ENCODE results near the gene LAD1. TPM values are rescaled to one million over a fixed set of nuclear protein-coding genes. Genes with fewer than 3 reads are reported as not detected.
A peak's percentile ranks its signal among the peaks of the same experiment; 100 is the strongest.

Gene LAD1
- polyA plus RNA-seq, 1 donor = 28.4 TPM

DNA sequence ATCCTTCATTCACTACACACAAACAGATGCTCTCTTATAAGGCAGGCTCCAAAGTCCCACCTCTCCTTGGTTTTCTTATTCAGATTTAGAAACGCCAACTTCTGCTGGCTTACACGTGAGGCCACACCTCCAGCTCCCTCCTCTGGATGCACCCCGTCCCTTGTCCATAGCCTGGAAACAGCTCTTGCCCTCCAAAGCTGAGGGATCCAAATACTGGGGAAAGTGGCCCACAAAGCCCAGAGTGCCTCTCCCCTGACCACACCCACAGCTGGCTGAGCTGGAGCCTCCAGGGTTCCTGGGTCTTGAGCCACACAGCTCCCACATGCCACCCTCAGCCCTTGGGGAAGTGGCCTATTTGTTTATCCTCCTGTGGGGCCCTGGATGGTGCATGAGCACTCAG is 4.5 kb downstream of the LAD1 start:
- no peak for DNase-seq

DNA sequence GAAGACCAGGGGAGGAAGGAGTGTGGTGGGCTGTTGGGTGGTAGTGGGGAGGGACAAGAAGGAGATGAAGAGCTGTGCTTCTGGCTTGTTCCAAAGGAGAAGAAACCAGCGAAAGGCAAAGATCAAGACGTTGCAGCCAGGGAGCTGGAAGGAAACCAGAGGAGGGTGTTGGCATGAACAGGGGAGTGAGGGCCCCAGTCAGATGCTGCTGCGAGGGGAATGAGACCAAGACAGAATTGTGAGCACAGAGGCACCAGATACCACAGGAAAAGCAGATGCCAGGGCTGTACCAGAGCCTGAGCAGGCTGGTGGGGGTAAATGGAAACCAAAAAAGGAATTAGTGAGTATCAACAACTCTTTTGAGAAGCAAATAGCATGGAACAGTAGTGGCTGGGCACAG is 6.0 kb downstream of the LAD1 start:
- DNase-seq = no peak

DNA sequence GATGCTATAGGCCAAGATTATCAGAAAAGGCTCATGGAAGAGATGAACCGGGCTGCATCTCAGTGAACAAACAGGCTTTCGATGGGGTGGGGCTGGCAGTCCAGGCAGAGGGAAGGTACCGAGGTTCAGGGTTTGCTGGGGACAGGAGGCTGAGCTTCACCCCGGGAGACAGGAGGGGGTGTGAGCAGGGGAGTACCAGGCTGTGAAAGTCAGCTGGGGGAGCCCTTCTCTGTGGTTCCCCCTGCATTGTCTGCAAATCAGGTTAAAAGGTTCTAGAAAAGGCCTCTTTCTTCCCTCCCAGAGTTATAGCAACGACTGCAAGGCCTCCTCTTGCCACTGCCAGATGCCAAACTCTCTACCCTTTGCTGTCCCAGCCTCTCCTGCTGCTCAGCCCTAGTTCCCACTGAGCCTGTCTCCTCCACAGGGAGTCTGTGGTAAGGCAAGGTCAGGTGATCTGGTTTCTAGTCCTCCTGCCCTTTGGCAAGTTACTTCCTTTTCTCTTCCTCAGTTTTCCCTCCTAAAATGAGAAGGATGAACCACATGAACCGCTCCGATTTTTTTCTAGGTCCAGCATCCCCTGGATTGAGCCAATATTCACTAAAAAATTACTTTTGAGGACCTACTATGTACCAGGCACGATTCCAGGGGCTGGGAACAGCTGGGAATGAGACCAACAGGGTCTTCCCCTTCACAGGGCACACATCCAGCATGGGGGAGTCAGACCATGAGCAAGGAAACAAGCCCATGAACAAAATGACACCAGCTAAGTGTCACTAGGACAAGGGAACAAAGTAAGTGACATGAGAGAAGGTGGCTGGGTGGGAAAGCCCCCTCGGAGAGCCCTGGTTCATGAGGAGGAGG is 7.2 kb downstream of the LAD1 start:
- no peak for DNase-seq

DNA sequence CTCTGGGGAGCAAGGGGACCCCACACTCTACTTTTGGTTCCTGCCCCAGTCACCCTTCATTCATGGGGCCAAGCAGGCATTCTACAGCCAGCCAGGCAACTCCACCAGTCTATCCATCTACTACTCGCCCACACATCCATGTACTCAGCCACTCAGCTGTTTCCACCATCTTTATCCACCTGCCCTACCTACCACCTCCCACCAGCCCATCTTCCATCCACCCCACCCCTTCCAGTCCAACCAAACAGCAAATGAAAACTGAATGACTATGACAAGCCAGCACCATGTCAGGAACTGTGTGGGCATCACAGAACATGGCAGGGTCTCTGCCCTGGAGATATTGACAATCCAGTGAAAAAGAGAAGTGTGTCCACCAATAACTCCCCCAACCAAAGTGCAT is 7.9 kb downstream of the LAD1 start:
- no peak for DNase-seq

DNA sequence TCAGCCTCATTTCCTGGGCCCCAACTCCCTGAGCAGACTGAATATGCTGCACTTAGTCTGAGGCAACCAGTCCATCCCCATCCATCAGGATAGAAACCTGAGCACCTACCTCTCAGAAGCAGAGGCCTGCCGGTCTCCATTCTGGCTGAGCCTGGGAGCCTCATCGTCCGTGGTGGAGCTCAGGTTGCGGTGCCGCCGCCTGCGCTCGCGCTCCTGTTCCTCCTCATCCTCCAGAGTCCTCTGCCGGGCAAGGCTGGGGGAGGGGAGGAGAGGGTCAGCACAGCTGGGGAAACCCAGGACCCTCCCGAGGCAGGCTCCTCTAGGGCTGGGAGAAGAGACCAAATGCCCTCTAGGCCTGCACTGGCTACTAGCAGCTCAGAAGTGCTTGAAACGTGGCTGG is 10.1 kb downstream of the LAD1 start:
- DNase-seq = no peak

DNA sequence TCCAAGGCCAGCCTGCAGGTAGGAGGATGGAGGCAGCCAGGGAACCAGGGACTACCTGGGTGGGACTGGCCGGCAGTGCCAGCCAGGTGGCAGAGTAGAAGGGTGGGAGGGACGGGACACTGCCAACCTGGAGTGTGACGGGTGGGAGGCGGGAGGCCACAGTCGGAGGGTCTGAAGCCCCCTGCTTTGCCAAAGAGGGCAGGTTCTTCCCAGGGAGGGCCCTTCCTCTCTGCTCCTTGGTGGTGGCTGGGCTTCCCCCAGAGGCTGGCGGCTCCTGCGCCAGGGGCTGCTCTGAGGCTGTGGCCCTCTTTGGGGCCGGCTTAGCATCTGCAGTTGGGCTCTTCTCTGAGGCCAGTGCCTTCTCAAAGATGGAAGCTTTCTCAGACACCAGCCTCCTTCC is 12.9 kb downstream of the LAD1 start:
- no peak for DNase-seq

DNA sequence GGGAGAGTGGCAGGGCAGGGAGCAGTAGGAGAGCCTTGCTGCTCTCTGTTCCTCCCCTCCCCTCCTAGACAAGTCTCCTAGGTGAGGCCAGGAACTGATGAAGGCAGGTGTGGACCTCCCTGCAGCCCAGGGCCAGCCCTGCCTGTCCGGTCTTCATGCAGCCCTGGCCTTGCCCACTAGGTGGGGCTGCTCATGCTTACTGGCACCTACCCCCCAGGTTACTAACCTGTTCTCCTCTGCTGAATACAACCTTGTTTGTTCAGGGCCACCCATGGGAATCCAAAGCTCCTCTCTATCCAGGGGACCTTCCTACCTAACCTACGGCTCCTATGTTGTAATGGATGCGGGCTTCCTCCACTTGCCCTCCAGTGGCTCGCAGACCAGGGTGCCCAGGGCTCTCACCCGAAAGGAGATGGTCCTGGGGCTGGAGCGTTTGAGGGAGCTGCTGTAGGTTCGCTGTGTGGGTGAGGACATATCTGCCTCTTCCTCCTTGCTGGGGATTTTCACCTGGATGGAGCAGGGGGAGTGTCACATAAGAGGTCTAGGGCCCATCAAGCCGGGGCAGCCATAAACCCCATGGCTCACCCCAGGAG is 13.7 kb downstream of the LAD1 start:
- DNase-seq = no peak

DNA sequence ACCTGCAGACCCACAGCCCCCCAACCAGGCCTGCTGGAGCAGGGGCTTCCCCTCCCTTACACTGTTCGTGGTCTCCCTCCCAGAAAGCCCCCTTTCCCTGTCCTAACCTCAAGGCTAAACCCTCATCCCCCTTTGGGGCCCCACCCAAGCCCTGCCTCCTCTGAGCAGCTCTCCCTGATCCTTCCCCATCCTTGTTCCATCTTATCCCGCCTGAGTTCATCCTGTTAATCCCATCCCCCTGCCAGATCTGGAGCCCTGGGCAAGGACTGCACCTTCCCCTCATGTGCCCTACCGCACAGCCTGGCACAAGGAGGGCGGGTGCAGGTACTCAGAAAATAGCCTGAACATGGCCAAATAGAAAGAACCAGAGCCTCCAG is 14.7 kb downstream of the LAD1 start:
- DNase-seq = no peak

DNA sequence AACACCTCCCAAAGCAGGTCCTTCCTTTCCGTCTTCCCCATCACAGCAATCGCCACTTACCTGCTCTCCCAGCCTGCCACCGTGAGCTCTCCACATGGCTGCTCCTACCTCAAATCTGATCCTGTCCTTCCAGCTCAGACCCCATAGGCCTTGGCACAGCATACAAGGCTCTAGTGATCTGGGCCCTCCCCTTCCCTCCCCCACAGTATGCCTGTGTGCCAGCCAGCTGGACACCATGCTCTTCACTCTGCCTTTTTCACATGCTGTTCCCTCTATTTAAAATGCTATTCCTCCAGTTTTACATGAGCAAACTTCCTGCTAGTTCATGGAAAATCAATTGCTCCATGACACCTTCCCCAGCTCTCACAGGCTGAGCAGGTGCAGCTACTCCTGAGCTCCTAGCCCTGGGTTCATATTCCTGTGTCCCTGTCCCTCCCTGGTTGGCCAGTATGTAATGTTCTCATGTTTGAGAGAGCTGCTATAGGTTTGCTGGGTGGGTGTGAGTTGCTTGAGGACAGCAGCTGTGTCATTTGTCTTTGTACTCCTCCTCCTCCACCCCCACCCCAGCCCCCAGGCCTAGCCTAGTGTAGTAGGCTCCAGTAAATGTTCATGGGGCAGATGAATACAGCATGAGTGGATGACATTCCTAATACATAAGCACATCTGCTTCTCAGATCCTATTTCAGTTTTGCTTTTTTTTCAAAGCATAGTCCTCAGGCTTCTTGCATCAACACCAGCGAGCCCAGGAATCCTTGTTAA is 15.3 kb downstream of the LAD1 start:
- DNase-seq = no peak

- DNase-seq = no peak
These were observed 18.0 kb downstream of the LAD1 start for GRCh38 chr1:201381130-201381529.

GRCh38 chr1:201379733-201380242 is 19.3 kb downstream of the LAD1 start:
- no peak for DNase-seq

DNA sequence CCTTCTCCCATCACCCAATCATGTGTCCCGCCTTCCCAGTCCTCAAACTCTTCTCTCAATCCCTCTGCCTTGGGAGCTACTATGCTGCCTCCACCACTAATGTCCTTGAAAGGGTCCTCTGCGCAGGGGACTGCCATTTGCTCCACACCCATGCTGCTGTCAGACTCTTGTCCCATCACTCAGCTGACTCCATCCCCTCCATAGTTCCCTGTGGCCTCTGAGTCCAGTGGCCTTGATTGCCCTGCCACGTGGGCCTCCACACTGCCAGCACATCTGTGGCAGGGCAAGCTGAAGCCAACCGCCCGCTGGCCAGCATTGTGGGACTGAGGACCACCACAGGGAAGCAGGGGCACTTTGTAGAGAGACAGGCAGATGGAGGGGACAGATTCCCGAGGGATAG is 20.3 kb downstream of the LAD1 start:
- DNase-seq = no peak

GRCh38 chr1:201377611-201378092 is 21.5 kb downstream of the LAD1 start, which contains the start of gene TNNT2:
Gene TNNT2, minus strand, starts transcription at chr1:201377680. Its CDS starts 4,426 bp downstream, at chr1:201373254.
- no peak for DNase-seq

- DNase-seq = peak; percentile 63
These were observed 22.4 kb downstream of the LAD1 start for GRCh38 chr1:201376464-201377374.

- DNase-seq = no peak
These were observed 23.0 kb downstream of the LAD1 start for GRCh38 chr1:201376107-201376463.

- no peak for DNase-seq
These were observed 24.0 kb downstream of the LAD1 start for GRCh38 chr1:201375169-201375568.

- no peak for DNase-seq
These were observed 24.8 kb downstream of the LAD1 start for GRCh38 chr1:201374364-201374763.

GRCh38 chr1:201371792-201372191 is 27.3 kb downstream of the LAD1 start:
- no peak for DNase-seq

DNA sequence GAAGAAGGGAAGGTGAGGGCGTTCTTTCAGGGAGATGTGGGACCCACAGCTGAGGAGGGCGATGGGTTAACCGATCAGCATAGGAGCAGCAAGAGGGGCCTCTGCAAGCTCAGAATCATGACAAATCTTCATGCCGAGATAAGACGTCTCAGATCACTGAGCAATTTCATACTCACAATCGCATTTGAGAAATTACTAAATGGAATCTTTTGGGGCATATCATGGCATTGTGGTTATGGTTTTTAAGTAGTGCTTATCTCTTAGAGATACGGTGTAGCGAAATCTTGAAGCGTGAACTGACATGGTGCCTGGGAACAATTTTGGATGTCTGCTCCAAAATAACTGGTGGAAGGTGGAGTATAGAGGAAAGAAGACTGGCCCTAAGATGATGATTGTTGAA is 27.8 kb downstream of the LAD1 start:
- DNase-seq = no peak

DNA sequence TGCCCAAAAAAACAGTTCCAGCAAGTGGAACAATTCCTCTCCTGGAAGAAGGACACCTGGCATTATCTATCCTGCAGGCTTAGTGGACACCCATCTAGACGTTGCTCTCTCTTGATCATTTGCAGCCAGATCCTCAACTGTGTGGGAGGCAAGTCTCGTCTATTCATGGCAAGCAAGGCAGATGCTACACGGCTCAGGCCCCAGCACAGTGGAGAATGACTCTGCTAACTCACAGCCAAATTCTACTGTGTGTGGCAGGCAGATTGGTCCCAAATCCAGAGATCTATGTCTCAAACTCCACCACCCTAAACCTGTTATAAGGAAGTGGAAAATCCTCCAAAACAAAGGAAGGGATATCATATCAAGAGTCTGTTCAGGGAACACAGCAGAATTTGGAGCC is 28.6 kb downstream of the LAD1 start:
- no peak for DNase-seq

- DNase-seq = no peak
These were observed 29.9 kb downstream of the LAD1 start for GRCh38 chr1:201369209-201369608.

DNA sequence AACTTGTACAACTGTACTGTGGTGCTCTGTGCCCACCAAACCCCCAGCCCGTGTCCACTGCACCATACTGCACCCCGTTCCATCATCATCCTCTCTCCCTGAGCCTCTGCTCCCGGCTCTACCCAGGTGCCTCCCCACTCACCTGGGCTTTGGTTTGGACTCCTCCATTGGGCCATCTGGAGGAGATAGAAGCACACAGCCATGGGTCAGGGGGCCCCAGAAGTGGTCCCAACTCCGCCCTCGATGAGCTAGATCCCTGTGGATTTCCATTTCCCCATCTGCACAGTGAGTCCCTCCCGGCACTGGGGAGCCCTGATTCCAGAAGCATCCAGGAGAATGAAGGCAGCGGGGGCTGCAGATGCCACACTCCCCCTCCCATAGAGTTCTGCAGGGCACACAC is 32.4 kb downstream of the LAD1 start:
- no peak for DNase-seq
